ENCODE results near the gene WDR33. TPM values are rescaled to one million over a fixed set of nuclear protein-coding genes. Genes with fewer than 3 reads are reported as not detected.
A peak's percentile ranks its signal among the peaks of the same experiment; 100 is the strongest.

The WDR33 gene
- total RNA-seq, 2 donors from 2014 or later: 25.4 to 41.9 TPM

- WGBS: 3% methylated on average over 56 of the region's 56 CpGs
- Histone ChIP-seq H3K4me1 (replicated peaks) (no peaks in the 10 kb centered on the region), H3K36me3 (no peaks in the 10 kb centered on the region), H3K9me3 (no peaks in the 10 kb centered on the region), H3K27ac (peak within 1 kb of the TSS; percentile 75 to 76), H3K27me3 (replicated peaks; ENCODE audit: insufficient read depth) (no peaks in the 10 kb centered on the region), H3K4me3 (peak within 1 kb of the TSS; percentile 56)
- intact Hi-C loops (cut with DNase I): loop anchor here (10.0 kb wide), 2 partner anchors 151 to 271 kb away; partner anchors contain the start of gene IWS1
- no peak for DNase-seq (ENCODE audit: low spot score)
- TF ChIP-seq POLR2AphosphoS5 (IDR thresholded peaks at IDR 0.05): no peak
- TF ChIP-seq CTCF (IDR thresholded peaks at IDR 0.05): no peak
- TF ChIP-seq POLR2A (IDR thresholded peaks at IDR 0.05): no peak
Observed at GRCh38 chr2:127675331-127676261, 135.4 kb downstream of the WDR33 start, which contains the start of gene LIMS2. Gene LIMS2 (minus strand): TSS chr2:127675530. CDS start chr2:127675024, 506 bp downstream.

GRCh38 chr2:127674241-127675209 lies 136.4 kb downstream of the WDR33 start:
- TF ChIP-seq CTCF (IDR thresholded peaks at IDR 0.05) (no peak), POLR2AphosphoS5 (IDR thresholded peaks at IDR 0.05) (no peak), POLR2A (IDR thresholded peaks at IDR 0.05) (no peak)
- intact Hi-C loops (cut with DNase I): loop anchor here (10.0 kb wide), 2 partner anchors 150 to 270 kb away; partner anchors contain the start of gene IWS1
- 16% methylated on average over 26 of the region's 72 CpGs for WGBS
- peak overlapping the region; percentile 56 for H3K4me3 ChIP-seq
- no peaks in the 10 kb centered on the region for H3K27me3 ChIP-seq (replicated peaks; ENCODE audit: insufficient read depth)
- no peak for DNase-seq (ENCODE audit: low spot score)
- H3K4me1 ChIP-seq (replicated peaks): no peaks in the 10 kb centered on the region
- peak overlapping the region; percentile 75 to 76 for H3K27ac ChIP-seq
- no peaks in the 10 kb centered on the region for H3K9me3 ChIP-seq
- H3K36me3 ChIP-seq: no peaks in the 10 kb centered on the region

GRCh38 chr2:127673291-127674069 lies 137.5 kb downstream of the WDR33 start:
- Histone ChIP-seq H3K4me1 (replicated peaks) (no peaks in the 10 kb centered on the region), H3K27me3 (replicated peaks; ENCODE audit: insufficient read depth) (no peaks in the 10 kb centered on the region), H3K4me3 (peak overlapping the region; percentile 56), H3K27ac (peak overlapping the region; percentile 75 to 76), H3K9me3 (no peaks in the 10 kb centered on the region), H3K36me3 (no peaks in the 10 kb centered on the region)
- TF ChIP-seq CTCF (IDR thresholded peaks at IDR 0.05): no peak
- TF ChIP-seq POLR2AphosphoS5 (IDR thresholded peaks at IDR 0.05): no peak
- no peak for TF ChIP-seq POLR2A (IDR thresholded peaks at IDR 0.05)
- DNase-seq (ENCODE audit: low spot score): no peak
- 73% methylated on average over 17 of the region's 17 CpGs for WGBS
- intact Hi-C loops (cut with DNase I): loop anchor here (10.0 kb wide), 2 partner anchors 149 to 269 kb away; partner anchors contain the start of gene IWS1
